Stimulated activated CD8-positive, alpha-beta memory T cell treated with anti-CD3 and anti-CD28 coated beads, Interleukin-12 subunit alpha, Interleukin-12 subunit beta, amount 100 ng/mL, for 24 hours (primary cell): ENCODE data around the gene ATP5ME.
"Not testable (repeated sequence)": the region's sequence is repeated elsewhere in the genome, so short reads cannot be mapped to it uniquely, and the experiment has no call there.

ENCODE experiments used
- DNase-seq: peaks from one replicate; pipeline ENCODE4 v3.0.0-alpha.2; 2020; ENCODE audit errors: extremely low read depth

ATP5ME gene

GRCh38 chr4:635066-635835 is 38.8 kb downstream of the ATP5ME start:
- DNase-seq, result not testable (repeated sequence)

DNA sequence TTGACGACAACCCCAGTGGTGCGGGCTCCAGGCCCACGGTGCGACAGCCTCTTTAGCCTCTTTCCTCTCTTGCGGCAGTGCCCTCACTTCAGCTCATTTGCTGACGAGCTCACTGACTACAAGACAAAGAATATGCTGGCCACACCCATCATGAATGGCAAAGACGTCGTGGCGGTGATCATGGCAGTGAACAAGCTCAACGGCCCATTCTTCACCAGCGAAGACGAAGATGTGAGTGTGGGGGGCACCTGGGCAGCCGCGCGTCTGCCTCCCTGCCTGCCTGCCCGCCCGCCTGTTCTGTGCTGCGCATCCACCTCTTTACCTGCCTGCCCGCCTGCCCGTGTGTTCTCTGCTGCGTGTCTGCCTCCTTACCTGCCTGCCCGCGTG is 39.5 kb downstream of the ATP5ME start:
- DNase-seq, result no peak

- DNase-seq, result no peak
Measured at GRCh38 chr4:633976-634598, 40.0 kb downstream of the ATP5ME start.

DNA sequence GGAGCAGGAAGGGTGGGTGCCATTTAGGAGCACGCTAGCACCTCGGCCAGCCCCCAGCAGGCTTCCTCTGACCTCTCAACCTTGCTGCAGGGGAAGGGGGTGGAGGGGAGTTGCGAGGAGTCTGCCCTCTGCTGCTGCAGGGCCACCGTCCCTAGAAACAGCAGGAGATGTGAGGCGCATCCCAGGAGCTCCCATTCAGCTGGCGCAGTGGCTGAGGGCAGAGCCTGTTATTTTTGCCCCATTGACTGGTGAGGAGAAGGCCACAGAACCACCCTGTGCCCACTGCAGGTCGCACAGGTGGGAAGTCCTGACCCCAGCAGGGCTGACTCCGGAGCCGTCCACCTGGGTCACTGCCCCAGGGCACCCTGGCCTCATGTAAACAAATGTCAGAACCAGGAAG is 40.7 kb downstream of the ATP5ME start:
- DNase-seq, result no peak

GRCh38 chr4:632926-633325 is 41.1 kb downstream of the ATP5ME start:
- no peak for DNase-seq

DNA sequence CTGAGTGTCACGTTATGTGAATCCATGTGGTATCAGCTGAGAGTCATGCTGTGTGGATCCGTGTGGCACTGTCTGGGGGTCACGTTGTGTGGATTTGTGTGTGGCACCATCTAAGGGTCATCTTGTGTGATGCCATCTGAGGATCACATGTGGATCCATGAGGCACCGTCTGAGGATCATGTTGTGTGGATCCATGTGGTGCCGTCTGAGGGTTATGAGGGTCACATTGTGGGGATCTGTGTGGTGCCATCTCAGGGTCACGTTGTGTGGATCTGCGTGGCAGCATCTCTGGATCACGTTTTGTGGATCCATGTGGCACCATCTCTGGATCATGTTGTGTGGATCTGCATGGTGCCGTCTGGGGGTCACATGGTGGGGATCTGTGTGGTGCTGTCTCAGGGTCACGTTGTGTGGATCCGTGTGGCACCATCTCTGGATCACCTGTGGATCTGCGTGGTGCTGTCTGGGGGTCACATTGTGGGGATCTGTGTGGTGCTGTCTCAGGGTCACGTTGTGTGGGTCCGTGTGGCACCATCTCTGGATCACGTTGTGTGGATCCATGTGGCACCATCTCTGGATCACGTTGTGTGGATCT is 41.8 kb downstream of the ATP5ME start:
- no peak for DNase-seq

- no peak for DNase-seq
Measured at GRCh38 chr4:630656-631055, 43.4 kb downstream of the ATP5ME start.

- DNase-seq, result no peak
Measured at GRCh38 chr4:629915-630641, 44.0 kb downstream of the ATP5ME start.

DNA sequence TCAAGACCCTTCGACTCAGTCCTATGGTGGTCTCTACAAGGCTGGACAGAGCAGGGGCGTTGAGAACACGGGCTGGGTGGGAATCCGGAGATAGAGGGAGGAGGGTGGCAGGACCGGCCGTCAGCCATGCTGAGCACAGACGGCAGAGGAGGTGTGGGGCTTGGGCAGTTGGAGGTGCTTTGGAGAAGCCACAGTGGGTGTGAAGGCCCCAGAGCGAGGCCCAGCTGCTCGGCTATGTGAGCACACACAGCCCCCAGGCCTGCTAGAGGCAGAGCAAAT is 44.5 kb downstream of the ATP5ME start:
- no peak for DNase-seq

DNA sequence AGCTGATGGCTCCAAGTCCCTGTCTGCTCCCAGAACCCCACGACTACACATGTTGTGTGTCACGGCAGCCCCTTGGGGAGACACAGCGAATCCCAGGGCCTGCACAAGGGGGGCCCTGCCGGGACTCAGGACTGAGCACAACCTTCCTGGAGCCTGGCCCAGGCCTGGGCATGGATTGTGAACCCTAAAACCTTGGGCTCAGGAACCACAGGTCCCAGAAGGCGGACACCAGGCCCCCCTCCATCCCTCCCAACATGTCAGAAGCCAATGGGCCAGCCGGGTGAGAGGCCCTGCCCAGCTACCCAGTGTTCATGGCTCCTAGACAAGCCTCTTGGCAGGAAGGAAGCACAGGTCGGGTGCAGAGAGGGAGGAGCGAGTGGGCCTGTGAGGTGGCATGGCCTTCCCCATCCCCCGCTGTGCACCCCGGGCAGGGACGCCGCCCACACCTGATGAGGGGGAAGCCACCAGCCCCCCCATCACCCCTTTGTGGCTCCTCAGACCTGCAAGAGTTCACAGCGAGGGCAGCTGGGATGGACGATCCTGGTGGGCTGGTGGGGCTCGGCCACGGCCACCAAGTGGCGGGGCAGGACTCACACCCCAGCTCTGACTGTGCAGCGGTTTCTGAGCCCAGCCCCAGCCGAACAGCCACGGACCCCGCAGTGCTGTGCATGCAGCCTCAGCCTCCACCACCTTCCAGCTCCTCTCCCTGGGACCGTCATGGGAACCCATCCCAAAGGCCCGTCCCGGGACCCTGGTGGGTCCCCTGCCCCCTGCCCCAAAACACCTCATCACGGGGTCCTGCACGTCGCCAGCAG is 45.0 kb downstream of the ATP5ME start:
- no peak for DNase-seq

DNA sequence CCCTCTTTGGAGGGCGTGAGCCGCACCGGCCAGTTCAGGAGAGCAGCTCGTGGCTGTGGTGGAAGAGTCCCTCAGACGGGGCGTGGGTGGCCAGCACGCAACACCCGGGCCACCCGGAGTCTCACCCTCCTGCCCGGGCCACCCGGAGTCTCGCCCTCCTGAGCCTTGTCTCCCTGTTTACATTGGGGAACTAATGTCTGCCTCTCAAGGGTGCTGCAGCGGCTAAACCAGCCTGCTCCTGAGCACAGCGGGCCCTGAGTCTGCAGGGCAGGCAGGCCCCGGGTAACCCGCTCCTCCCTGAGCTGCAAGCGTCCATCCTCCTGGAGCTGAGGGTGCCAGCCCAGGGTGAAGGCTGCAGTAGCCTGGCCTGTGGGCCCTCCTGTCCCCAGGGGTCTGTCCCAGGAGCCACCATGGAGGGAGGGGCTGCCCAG is 45.8 kb downstream of the ATP5ME start:
- DNase-seq, result no peak

- no peak for DNase-seq
Measured at GRCh38 chr4:627347-628125, 46.5 kb downstream of the ATP5ME start.

GRCh38 chr4:626201-627091 is 47.6 kb downstream of the ATP5ME start:
- no peak for DNase-seq

DNA sequence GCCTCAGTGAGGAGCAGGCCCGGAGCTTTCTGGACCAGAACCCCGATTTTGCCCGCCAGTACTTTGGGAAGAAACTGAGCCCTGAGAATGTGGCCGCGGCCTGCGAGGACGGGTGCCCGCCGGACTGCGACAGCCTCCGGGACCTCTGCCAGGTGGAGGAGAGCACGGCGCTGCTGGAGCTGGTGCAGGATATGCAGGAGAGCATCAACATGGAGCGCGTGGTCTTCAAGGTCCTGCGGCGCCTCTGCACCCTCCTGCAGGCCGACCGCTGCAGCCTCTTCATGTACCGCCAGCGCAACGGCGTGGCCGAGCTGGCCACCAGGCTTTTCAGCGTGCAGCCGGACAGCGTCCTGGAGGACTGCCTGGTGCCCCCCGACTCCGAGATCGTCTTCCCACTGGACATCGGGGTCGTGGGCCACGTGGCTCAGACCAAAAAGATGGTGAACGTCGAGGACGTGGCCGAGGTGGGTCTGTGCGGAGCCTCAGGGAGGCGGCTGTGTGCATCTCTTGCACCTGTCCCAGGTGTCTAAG is 48.4 kb downstream of the ATP5ME start:
- no peak for DNase-seq

- DNase-seq, result no peak
Measured at GRCh38 chr4:624705-625590, 49.1 kb downstream of the ATP5ME start, which contains the start of gene PDE6B. PDE6B (plus strand) TSS chr4:625573; CDS start chr4:625627, 54 bp downstream.

- DNase-seq, result no peak
Measured at GRCh38 chr4:623914-624566, 50.0 kb downstream of the ATP5ME start.

DNA sequence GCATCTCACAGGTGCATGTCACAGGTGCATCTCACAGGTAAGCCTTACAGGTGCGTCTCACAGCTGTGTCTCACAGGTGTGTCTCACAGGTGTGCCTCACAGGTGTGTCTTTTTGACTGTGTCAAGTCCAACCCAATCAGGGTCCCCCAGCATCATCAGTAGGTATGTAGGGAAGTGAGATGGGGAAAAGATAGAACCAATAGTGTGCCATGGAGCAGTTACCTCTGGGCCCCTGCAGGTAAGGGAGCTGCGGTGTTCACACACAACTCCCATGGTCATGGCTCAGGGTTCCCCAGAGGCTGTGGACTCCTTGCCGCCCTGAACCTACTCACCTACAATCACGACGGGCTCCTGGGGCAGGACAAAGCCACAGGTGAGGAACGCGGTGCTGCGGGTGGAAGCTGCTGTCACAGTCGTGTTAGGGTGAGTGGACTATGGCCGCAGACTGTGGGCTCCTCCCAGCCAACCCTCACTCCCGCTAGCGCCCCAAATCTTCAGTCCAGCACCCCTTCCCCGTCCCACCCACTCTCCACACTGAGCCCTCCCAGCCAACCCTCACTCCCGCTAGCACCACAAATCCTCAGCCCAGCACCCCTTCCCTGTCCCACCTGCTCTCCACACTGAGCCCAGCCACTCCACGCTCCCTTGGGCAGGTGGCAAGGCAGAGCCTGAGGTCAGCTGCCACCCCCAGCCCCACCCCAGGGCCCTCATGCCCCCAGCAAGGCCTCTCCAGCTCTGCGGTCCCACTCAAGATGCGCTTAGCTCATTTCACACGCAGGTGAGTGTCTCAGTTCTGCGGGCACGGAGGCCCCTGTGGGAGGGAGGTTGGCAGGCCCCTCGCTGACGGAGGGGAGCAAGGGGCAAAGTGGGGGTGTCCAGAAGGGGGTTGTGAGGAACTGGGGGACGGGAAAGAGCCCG is 50.8 kb downstream of the ATP5ME start:
- DNase-seq, result no peak
